Bronchial epithelial cell (primary cell): Measurements from ENCODE around the gene LIPK. TPM values are rescaled to one million over a fixed set of nuclear protein-coding genes. Genes with fewer than 3 reads are reported as not detected.

ENCODE experiments used
- DNase-seq: peaks from one replicate; pipeline ENCODE4 v3.0.0-alpha.2; 2010; ENCODE audit warnings: low read depth
- FAIRE-seq: peaks from 2 replicates; lab custom pipeline; 2011; peaks lifted over from hg19 to GRCh38; lab: Jason Lieb, UNC
- H3K27me3 ChIP-seq: 2 replicates; pipeline ENCODE4 v1.5.1; 2011; ENCODE audit warnings: low read length; ENCODE audit not compliant: control insufficient read depth, insufficient read depth
- H3K36me3 ChIP-seq: 2 replicates; pipeline ENCODE4 v1.5.1; 2011; ENCODE audit warnings: low read length; ENCODE audit not compliant: control insufficient read depth, insufficient read depth
- H3K4me3 ChIP-seq: 2 replicates; pipeline ENCODE4 v1.5.1; 2011; ENCODE audit warnings: mild to moderate bottlenecking, low read depth, low read length, control low read depth
- CTCF ChIP-seq: IDR thresholded peaks from 2 replicates; pipeline ENCODE4 v1.5.1; 2011; ENCODE audit warnings: mild to moderate bottlenecking, moderate library complexity, low read length, control low read depth, inconsistent platforms; ENCODE audit not compliant: insufficient read depth, severe bottlenecking
- total RNA-seq: library from RNA; depleted of rRNA; stranded (reverse); fragments of >200 nt; gene quantifications from 2 replicates; pipeline ENCODE4 v1.2.1, GENCODE V29; 2014

Gene LIPK
- total RNA-seq, 1 donor from 2014 or later: not detected

DNA sequence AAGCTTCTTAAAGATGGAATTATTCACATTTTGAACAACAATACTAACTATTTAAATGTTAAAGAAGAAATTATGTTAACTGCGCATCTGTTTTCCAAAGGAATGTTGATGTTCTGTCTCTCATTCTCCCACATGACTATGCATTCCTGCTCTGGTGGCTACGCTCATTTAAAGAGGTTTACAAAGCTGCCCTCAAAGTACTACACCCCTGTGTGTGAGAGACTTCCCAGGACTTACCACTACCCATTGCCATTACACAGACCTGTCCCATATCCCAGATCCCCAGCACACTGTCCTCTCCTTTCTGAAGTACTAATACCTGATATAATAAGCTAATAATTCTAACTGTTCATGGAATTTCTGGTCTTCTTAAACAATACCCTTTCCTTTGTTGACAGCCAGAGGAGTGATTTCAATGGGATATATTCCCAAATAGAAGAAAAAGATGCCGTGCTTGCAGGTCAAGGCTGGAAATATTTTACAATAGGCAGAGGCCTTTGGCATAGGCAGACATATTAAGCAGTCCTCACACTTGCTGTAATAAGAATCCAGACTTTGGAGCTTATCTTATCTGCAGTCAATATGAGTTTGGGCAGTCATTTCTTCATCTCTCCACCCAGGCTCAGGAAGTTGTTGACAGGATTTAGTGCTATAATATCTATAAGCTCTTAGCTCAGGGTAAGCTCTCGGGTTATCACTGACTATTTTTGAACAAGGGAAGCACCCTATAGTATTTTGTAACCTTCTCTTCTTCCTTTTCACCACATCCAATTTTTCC is 29.6 kb upstream of the LIPK start:
- no peaks in the 10 kb centered on the region for H3K27me3 ChIP-seq
- no peak for TF ChIP-seq CTCF
- DNase-seq (no peak), FAIRE-seq (no peak)
- H3K36me3 ChIP-seq: no peaks in the 10 kb centered on the region
- no peak overlapping the region for H3K4me3 ChIP-seq

GRCh38 chr10:88680958-88681357 is 25.1 kb upstream of the LIPK start:
- Histone ChIP-seq H3K27me3 (no peaks in the 10 kb centered on the region), H3K36me3 (no peaks in the 10 kb centered on the region), H3K4me3 (no peak overlapping the region)
- no peak for TF ChIP-seq CTCF
- DNase-seq: peak; percentile 50
- FAIRE-seq: no peak

- no peaks in the 10 kb centered on the region for H3K36me3 ChIP-seq
- H3K27me3 ChIP-seq: no peaks in the 10 kb centered on the region
- H3K4me3 ChIP-seq: no peak overlapping the region
- FAIRE-seq: no peak
- TF ChIP-seq CTCF: no peak
- no peak for DNase-seq
Observed at GRCh38 chr10:88682491-88682890, 23.6 kb upstream of the LIPK start.

DNA sequence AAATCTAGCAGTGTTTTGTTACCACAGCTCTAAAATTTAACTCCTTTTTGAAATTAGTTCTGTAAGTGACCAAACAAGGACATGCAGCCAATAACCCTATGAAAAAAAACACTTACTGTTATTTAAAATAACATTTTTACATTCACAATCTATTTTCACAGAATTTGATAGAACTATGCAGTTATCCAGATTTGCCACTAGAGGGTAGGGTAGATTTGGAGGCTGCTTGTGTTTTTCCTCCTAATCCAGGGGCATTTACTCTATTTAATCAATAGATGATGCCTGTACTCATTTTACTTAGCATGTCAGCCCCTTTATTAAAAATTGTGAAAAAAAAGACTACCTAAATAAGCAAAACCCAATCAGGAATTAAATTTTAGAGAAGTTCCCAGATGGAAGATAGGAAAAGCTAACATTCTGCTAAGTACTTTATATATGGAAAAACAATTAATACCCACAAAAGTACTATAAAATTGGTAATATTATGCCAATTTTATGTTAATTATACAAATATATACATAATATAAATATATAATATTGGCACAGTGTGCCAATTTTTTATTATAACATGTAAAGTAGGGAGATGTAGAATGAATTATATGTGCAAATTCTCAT is 18.1 kb upstream of the LIPK start:
- FAIRE-seq: no peak
- peak; percentile 54 for TF ChIP-seq CTCF

GRCh38 chr10:88689366-88689765 is 16.7 kb upstream of the LIPK start:
- DNase-seq (peak; percentile 60), FAIRE-seq (no peak)
- Histone ChIP-seq H3K27me3 (no peaks in the 10 kb centered on the region), H3K36me3 (no peaks in the 10 kb centered on the region), H3K4me3 (no peak overlapping the region)
- TF ChIP-seq CTCF: no peak

More for the DNA sequence above, 18.1 kb upstream of the LIPK start:
- H3K36me3 ChIP-seq: no peaks in the 10 kb centered on the region
- H3K4me3 ChIP-seq: no peak overlapping the region
- DNase-seq: peak; percentile 40
- no peaks in the 10 kb centered on the region for H3K27me3 ChIP-seq
